ENCODE data around the gene CCDC85A.

GRCh38 chr2:56244911-56245530 is 61.2 kb downstream of the CCDC85A start:
- TF ChIP-seq PATZ1 (CRISPR knock-in tag; IDR thresholded peaks at IDR 0.05; ENCODE audit: borderline replicate concordance) (no peak), OSR1 (CRISPR knock-in tag; IDR thresholded peaks at IDR 0.05) (no peak)

Measured in SK-N-SH treated with all-trans-retinoic acid at 6 μM for 48 hours (cell line).